Heart right ventricle (tissue), 16 donors: ENCODE data around the gene HBM. TPM values are rescaled to one million over a fixed set of nuclear protein-coding genes. Genes with fewer than 3 reads are reported as not detected.

Source experiments
- ATAC-seq, 8 donors: fragments of 200-7000 bp; cut with Tn5 transposase; one replicate each; pipeline ENCODE4 v1.9.1; 2020; ENCODE audit warnings: mild to moderate bottlenecking in 8 of 8, moderate library complexity in 8 of 8, moderate number of reproducible peaks in 1 of 8
- DNase-seq, 2 donors: peaks; one replicate each; pipeline ENCODE4 v3.0.0-alpha.2; 2020
- H3K27ac ChIP-seq, 10 donors: fragments of 200-600 bp; sonication (generic) in 2 of 10; one replicate each; pipeline versions ENCODE4 v1.5.0 to v1.8.0; 2020 to 2022; ENCODE audit warnings: mild to moderate bottlenecking in 3 of 10
- H3K27me3 ChIP-seq, 7 donors: fragments of 200-600 bp; one replicate each; pipeline ENCODE4 v1.8.0; 2021 to 2022; ENCODE audit warnings: mild to moderate bottlenecking in 2 of 7
- H3K36me3 ChIP-seq, 9 donors: fragments of 200-600 bp; sonication (generic) in 1 of 9; one replicate each; pipeline versions ENCODE4 v1.5.0 to v1.8.0; 2020 to 2022; ENCODE audit warnings: mild to moderate bottlenecking in 2 of 9
- H3K4me1 ChIP-seq, 9 donors: fragments of 200-600 bp; sonication (generic) in 1 of 9; one replicate each; pipeline versions ENCODE4 v1.5.0 to v1.8.0; 2020 to 2022; ENCODE audit warnings: mild to moderate bottlenecking in 4 of 9
- H3K4me3 ChIP-seq, 10 donors: fragments of 200-600 bp; sonication (generic) in 2 of 10; one replicate each; pipeline versions ENCODE4 v1.5.0 to v1.8.0; 2020 to 2022; ENCODE audit warnings: mild to moderate bottlenecking in 7 of 10, moderate library complexity in 2 of 10
- H3K9me3 ChIP-seq, 11 donors: fragments of 200-600 bp in 10 of 11; sonication (generic) in 2 of 11; one replicate each; pipeline versions ENCODE4 v1.5.0 to v1.8.0; 2013 to 2022; ENCODE audit warnings: mild to moderate bottlenecking in 2 of 11, control low read depth in 1 of 11, moderate library complexity in 1 of 11
- CTCF ChIP-seq, 9 donors: fragments of 200-600 bp; sonication (generic) in 2 of 9; IDR thresholded peaks; one replicate each; pipeline versions ENCODE4 v1.5.0 to v1.8.0; 2021 to 2022; ENCODE audit warnings: antibody characterized with exemption in 9 of 9, mild to moderate bottlenecking in 5 of 9, moderate library complexity in 1 of 9
- WGBS, 2 donors: extraction: QIAGEN DNeasy Blood & Tissue Kit; methylation state at CpG; one replicate each; pipeline ENCODE4 v1.1.7; 2013; ENCODE audit warnings: inconsistent platforms in 1 of 2; 5-methylcytosine and 5-hydroxymethylcytosine counted together
- intact Hi-C, 10 donors: fragments of 100-400 bp; cut with DNase I; formaldehyde crosslinking; loops; one replicate each; pipeline versions ENCODE4 v1.11.1 to v1.14.2; 2022
- polyA plus RNA-seq, 2 donors: library from polyadenylated mRNA; stranded (reverse); fragments of 200-250 nt; gene quantifications; one replicate each; pipeline ENCODE4 v1.2.3, GENCODE V29; 2013
- total RNA-seq, 10 donors: library from RNA; stranded (reverse); fragmentation: NEBNext Ultra II Directional in 3 of 10; extraction: Animal tissue kit (Norgen Biotek cat#: 25700) in 3 of 10; gene quantifications; one replicate each; pipeline versions ENCODE4 v1.2.1 to v1.2.4, GENCODE V29; 2021 to 2023
- donor health status: Arrhythmogenic right ventricular cardiomyopathy.
- donor health status: ischemic (EF 13 %, LVEDD 7.1; RV severe dilation, severe dysfunction).
- donor health status: healthy with polysubstance abuse.
- donor health status: DM: no; HTN: yes; CAD: no.
- donor health status: DM: no; HTN: no; CAD: no.
- donor health status: ischemic (EF 25% LVEDD 6.9; RV normal size, moderate dysfunction).
- donor health status: ischemic (EF 25% LVEDD 5.7; RV mildly dilated, moderate dysfunction).
- donor health status: healthy.
- donor health status: DM: yes; HTN: yes; CAD: no.
- donor health status: Ischemic cardiomyopathy.
- donor health status: ischemic (EF 35%, LVEDD 5.7; RV mildly dilated, moderate dysfunction).
- donor health status: nonischemic (EF 11% LVEDD 7.7; RV severe dilation, severe dysfunction).
- donor health status: DM: yes; HTN: yes; CAD: no.
- donor health status: PGD.
- donor health status: ischemic (EF 29% LVEDD 5.4; RV normal size, mild dysfunction).
- donor health status: nonischemic (EF 23%, LVEDD 6.1; RV moderate dilation, normal function).

HBM gene
- total and polyA plus RNA-seq, 12 donors: 0.56 to 0.61 TPM; not detected in 10

- no peak overlapping the region for H3K4me3 ChIP-seq
- no peak for TF ChIP-seq CTCF (IDR thresholded peaks at IDR 0.05)
- H3K9me3 ChIP-seq: no peaks in the 10 kb centered on the region
- no peaks in the 10 kb centered on the region for H3K27me3 ChIP-seq
- WGBS, 2 donors: 92 to 94% methylated on average over 15 of the region's 15 CpGs
- no peak for ATAC-seq
- H3K27ac ChIP-seq: no peak overlapping the region
- no peak for DNase-seq
- peaks cover 0 to 20% (median 0%) of the 10 kb centered on the region in 9 donors for H3K36me3 ChIP-seq
- intact Hi-C loops: no loop called here
- H3K4me1 ChIP-seq: no peaks in the 10 kb centered on the region
Measured at GRCh38 chr16:130533-131173, 35.1 kb upstream of the HBM start.

GRCh38 chr16:132120-132519 is 33.7 kb upstream of the HBM start:
- intact Hi-C loops: no loop called here

GRCh38 chr16:133716-134115 is 32.1 kb upstream of the HBM start:
- H3K4me3 ChIP-seq: no peak overlapping the region
- DNase-seq: no peak
- no peak for ATAC-seq
- peaks cover 0 to 20% (median 8%) of the 10 kb centered on the region in 9 donors for H3K4me1 ChIP-seq
- H3K27me3 ChIP-seq: no peaks in the 10 kb centered on the region
- intact Hi-C loops: no loop called here
- H3K36me3 ChIP-seq: peaks cover 0 to 18% (median 0%) of the 10 kb centered on the region in 9 donors
- WGBS, 2 donors: 97% methylated on average over 2 of the region's 2 CpGs
- no peak for TF ChIP-seq CTCF (IDR thresholded peaks at IDR 0.05)
- H3K9me3 ChIP-seq: no peaks in the 10 kb centered on the region
- no peak overlapping the region for H3K27ac ChIP-seq

More at GRCh38 chr16:132120-132519, 33.7 kb upstream of the HBM start:
- H3K4me3 ChIP-seq: no peak overlapping the region
- peaks cover 0 to 12% (median under 1%) of the 10 kb centered on the region in 9 donors for H3K4me1 ChIP-seq
- DNase-seq (no peak), ATAC-seq (no peak)
- peaks cover 0 to 20% (median 0%) of the 10 kb centered on the region in 9 donors for H3K36me3 ChIP-seq
- H3K9me3 ChIP-seq: no peaks in the 10 kb centered on the region
- no peak for TF ChIP-seq CTCF (IDR thresholded peaks at IDR 0.05)
- no peak overlapping the region for H3K27ac ChIP-seq
- H3K27me3 ChIP-seq: no peaks in the 10 kb centered on the region
- WGBS, 2 donors: 95 to 96% methylated on average over 7 of the region's 7 CpGs

- peaks cover 0 to 7% (median 0%) of the 10 kb centered on the region in 7 donors for H3K27me3 ChIP-seq
- ATAC-seq (peak in 7 of 8 donors; percentile 5 to 40 (median 29)), DNase-seq (peak; percentile 12 to 30)
Measured at GRCh38 chr16:138049-138417, 27.7 kb upstream of the HBM start.

More at GRCh38 chr16:138049-138417, 27.7 kb upstream of the HBM start:
- no peak for TF ChIP-seq CTCF (IDR thresholded peaks at IDR 0.05)
- Histone ChIP-seq H3K36me3 (no peaks in the 10 kb centered on the region), H3K27ac (peak overlapping the region in 9 of 10 donors; percentile 34 to 94 (median 79)), H3K4me1 (peaks cover 0 to 20% (median 9%) of the 10 kb centered on the region in 9 donors), H3K4me3 (peak overlapping the region; percentile 53 to 97 (median 72)), H3K9me3 (no peaks in the 10 kb centered on the region)
- WGBS, 2 donors: 1% methylated on average over 29 to 30 of the region's 30 CpGs
- intact Hi-C loops: no loop called here
